HG02970 (cell line): ENCODE measurements around the gene CELA3A.
"Not testable (repeated sequence)": the region's sequence is repeated elsewhere in the genome, so short reads cannot be mapped to it uniquely, and the experiment has no call there.

ENCODE experiments used
- ATAC-seq: cut with Tn5 transposase; IDR thresholded peaks from one replicate; pipeline ENCODE4 v1.9.1; 2021; ENCODE audit warnings: mild to moderate bottlenecking, moderate library complexity, moderate number of reproducible peaks; ENCODE audit not compliant: unreplicated experiment, low FRiP score

The CELA3A gene

DNA sequence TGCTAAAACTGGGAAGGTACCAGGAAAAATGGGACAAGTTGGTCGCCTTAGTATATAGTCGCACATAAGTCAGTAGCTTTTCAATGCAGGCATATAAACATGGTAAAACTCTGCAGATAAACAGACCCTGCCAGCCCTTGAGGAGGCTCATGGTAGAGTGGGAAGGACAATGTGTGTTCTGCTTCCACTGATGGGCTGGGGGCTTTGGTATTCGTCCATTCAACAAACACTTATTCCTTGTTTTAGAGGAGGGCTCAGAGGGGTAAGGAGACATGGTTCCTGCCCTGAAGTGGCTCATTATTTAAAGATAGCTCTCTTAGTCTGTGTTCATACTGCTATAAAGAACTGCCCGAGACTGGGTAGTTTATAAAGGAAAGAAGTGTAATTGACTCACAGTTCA, 11.3 kb downstream of the CELA3A start:
- not testable (repeated sequence) for ATAC-seq

DNA sequence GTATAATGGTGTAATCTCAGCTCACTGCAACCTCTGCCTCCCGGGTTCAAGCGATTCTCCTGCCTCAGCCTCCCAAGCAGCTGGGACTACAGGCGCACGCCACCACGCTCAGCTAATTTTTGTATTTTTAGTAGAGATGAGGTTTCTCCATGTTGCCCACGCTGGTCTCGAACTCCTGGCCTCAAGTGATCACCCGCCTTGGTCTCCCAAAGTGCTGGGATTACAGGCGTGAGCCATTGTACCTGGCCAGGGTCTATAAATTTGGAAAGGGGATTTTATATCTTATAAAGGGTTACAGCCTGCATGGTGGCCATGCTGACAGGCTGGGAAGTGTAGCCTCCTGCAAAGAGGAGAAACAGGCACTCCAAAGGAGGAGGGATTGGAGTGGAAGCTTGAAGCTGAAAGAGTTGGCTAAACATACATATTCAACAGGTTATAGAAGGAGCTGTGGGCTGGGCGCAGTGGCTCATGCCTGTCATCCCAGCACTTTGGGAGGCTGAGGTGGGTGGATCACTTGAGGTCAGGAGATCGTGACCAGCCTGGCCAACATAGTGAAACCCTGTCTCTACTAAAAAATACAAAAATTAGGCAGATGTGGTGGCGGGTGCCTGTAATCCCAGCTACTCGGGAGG, 13.2 kb downstream of the CELA3A start:
- ATAC-seq, result not testable (repeated sequence)

- ATAC-seq, result no peak
Observed at GRCh38 chr1:22018583-22019559, 17.4 kb downstream of the CELA3A start.

GRCh38 chr1:22021061-22021460, 19.6 kb downstream of the CELA3A start:
- no peak for ATAC-seq

DNA sequence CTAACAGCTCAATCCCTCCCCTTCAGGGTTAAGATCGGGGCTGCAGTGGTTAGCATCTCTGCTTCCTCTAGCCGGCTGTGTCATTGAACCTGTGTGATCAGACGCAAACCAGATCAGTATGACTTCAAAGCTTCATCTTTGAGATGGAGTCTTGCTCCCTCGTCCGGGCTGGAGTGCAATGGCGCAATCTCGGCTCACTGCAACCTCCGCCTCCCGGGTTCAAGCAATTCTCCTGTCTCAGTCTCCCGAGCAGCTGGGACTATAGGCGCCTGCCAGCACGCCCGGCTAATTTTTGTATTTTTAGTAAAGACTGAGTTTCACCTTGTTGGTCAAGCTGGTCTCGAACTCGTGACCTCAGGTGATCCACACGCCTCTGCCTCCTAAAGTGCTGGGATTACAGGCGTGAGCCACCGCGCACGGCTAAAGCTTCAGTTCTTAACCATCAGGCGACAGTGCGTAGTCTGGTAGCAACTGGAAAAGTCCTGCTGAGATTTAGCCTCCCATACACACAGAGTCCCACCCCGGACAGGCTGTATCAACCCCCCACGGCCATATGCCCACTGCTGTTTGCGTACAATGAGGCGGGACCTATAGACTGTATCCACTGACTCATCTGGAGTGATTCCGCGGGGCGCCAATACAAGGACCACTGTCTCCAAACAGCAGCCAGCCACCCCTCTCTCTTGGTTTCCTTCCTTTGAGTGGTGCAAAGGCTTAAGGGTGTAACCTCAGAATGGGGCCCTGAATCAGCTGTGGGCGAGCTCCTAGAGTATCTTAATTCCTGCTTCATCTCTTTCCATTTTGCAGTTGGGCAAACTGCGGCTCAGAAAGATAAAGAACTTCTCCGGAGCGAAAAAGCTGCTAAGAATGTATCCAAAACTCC, 23.3 kb downstream of the CELA3A start:
- ATAC-seq, result peak; percentile 18

DNA sequence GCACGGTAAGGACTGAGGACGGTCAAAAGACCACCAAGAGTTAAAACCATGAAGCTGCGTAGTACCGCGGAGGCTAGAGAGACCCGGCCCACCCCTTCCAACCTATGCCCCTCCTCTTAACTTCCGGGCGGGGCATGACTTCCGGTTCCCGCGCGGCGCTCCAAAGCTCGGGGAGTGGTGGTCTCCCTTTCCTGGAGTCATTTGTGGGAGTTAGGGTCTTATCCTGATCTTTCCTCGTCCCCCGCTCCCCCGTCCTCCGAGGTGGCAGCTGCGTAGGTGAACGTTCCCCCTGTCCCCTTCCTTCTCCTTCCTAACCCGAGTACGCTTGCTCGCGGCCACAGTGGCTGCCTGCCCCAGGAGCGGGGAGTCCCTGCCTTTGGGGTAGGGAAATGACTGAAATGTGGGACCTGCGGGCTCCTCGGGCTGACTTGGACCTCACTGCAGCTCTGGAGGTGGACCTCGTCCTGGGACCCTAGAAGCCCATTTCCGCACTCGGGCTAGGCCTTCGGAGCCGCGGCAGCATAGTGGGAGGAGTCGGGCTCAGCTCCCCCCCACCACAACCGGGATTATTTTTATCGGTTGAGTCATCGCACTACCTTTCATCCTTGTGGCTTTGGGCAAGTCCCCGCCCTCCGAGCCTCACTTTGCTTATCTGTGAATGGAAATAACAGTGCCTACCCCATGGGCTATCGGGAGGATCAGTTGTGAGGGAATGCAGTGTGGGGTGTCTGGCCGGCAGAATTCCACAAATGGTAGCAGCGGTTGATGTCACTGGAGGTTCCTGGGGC, 24.1 kb downstream of the CELA3A start:
- ATAC-seq, result peak; percentile 80

- no peak for ATAC-seq
Observed at GRCh38 chr1:22026924-22027289, 25.4 kb downstream of the CELA3A start.

- ATAC-seq, result no peak
Observed at GRCh38 chr1:22030057-22030456, 28.6 kb downstream of the CELA3A start.

GRCh38 chr1:22030473-22030872, 29.0 kb downstream of the CELA3A start:
- no peak for ATAC-seq

DNA sequence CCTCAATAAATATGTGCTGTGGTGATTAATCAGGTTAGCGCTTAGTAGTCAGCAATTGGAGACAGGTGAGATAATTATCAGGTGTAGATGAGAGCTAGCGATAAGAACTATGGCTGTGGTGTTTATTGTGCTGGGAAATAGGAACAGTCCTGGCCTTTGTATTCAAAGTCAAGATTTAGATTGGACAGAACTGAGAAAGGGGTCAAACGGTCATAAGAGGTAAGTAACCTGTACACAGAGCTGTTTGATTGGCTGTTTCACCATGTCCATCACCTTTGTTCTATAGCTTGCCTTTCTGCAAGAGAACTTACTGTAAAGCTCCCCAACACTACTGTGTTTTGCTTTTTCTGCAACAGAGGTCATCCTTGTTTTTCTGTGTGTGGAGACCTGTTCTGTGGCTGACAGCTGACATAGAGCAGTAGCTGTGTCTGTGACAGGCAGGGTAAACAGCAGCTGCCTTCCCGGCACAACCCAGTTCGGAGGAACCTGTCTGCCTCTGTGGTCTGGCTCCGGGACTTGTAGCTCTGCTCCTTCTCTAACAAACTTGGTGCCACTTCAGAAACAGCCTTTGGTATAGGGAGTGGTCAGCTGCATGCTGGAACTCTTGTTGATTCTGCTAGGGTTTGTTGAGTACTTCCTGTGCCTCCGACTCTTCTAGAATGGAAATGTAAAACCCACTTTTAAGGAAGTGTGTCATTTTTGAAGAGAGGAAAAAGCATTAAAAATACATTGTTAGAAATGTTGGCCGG, 29.9 kb downstream of the CELA3A start:
- no peak for ATAC-seq

DNA sequence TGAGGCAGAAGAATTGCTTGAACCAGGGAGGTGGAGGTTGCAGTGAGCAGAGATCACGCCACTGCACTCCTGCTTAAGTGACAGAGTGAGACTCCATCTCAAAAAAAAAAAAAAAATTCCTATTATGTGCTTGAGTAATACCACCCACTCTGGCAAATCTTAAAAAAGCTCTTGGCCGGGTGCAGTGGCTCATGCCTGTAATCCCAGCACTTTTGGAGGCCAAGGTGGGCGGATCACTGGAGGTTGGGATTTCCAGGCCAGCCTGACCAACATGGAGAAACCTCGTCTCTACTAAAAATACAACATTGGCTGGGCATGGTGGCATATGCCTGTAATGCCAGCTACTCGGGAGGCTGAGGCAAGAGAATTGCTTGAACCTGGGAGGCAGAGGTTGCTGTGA, 33.4 kb downstream of the CELA3A start:
- not testable (repeated sequence) for ATAC-seq

DNA sequence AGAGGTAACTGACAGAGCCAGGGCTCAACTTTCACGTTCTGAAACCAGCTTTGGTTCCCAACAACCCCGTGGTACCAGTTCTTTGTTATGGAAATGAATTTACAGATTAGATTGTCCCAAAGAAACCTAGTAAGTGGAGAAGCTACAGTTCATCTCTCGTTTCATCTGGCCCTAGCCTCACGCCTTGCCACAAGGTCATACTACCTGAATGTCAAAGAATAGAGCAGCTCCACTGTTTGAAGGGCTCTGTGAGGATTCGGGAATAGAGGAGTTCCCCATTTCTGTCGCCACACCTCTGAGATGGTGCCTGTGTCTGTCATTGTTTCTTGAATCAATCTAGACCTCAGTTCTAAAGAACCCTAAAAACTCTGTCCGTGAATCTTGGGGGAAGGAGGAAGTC, 36.1 kb downstream of the CELA3A start:
- no peak for ATAC-seq

GRCh38 chr1:22038036-22038435, 36.6 kb downstream of the CELA3A start:
- no peak for ATAC-seq

DNA sequence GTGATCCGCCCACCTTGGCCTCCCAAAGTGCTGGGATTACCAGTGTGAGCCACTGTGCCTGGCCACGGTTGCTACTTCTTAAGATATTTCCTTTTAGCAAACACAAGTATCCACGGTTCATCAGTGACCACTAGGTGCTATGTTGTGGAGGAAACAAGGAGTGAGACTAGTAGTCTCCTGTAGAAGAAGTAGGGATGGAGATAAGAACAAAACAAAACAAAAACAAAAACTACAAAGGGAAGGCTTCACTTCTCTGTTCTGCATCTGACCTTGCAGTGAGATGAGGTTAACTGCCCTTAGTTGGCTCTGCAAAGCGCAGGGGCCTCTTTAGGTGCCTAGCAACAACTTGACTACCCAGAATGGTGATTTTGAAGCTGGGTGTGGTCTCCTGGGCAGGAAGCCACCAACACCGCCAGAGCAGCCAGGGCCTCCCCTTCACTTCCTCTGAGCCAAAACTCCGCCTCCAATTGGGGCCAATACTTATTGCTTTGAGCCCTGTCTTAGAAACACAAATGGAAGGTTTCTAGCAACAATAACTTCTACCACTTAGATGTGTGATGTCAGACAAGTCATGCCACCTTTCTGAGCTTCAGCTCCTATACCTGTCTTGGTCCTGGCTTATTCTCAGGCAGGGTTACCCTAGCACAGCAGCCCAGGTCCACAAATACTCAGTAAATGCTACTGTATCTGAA, 38.3 kb downstream of the CELA3A start:
- ATAC-seq, result peak; percentile 81

- no peak for ATAC-seq
Observed at GRCh38 chr1:22040286-22040623, 38.8 kb downstream of the CELA3A start.

DNA sequence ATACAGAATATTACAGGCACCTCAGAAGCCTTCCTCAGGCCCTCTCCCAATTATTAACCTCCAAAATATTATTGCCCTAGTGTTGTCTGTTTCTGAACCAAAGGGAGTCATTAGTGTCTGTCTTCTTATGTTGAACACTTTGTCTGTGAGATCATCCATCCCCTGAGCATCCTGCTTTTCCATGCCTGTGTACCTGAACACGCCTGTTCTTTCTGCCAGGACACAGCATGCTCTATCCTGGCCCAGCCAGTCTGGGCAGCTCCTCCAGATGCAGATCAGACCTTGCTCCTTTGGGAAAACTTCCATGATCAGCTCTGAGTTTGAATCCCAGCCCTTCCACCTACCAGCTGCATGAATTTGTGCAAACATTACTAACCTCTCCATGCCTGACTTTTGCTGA, 40.0 kb downstream of the CELA3A start:
- ATAC-seq, result no peak

DNA sequence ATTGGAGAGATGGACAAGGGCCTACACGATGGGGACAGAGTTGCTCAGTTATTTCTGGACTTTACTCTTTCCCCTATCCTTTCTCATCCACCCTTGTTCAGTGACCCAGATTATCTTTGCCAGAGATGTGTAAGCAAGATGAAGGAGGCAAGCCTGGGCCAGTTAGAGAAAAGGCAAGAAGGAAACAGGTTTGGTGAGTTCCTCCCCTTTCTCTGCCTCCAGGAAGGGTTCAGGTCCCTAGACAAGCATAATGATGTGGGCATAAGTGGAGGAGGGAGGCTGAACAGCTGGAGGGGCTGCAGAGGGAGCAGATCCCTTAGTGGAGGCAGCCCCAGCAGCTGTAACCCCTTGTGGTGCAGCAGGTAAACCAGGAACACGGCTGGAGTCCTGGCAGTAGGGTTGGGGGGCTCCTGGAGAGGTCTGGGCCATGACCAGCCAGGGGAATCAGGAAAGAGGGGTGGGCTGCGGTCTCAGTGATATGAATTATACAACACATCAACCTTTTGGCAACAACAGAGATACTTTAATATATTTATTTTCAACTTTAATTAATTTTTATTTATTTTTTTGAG, 41.8 kb downstream of the CELA3A start:
- ATAC-seq, result no peak

- no peak for ATAC-seq
Observed at GRCh38 chr1:22044690-22045420, 43.4 kb downstream of the CELA3A start.
